Panc1 (cell line): ENCODE measurements around the gene PNPLA8. TPM values are rescaled to one million over a fixed set of nuclear protein-coding genes. Genes with fewer than 3 reads are reported as not detected.

Experiments
- ATAC-seq: fragments of 200-7000 bp; cut with Tn5 transposase; 2 replicates; pipeline ENCODE4 v1.9.1; 2020; ENCODE audit warnings: mild to moderate bottlenecking, moderate library complexity
- BruUV-seq: library from RNA; stranded (reverse); fragments of 400-500 nt; replicated peaks from 2 replicates; lab custom pipeline; 2021; lab: Mats Ljungman, UMichigan
- CTCF ChIA-PET: fragments of 300-600 bp; sonication (Branson Sonifier 250); formaldehyde crosslinking; loops from one replicate; lab custom pipeline; 2022; ENCODE audit warnings: antibody characterized with exemption; lab: Charles Lee
- POLR2A ChIA-PET: fragments of 300-600 bp; sonication (Branson Sonifier 250); formaldehyde crosslinking; loops from one replicate; lab custom pipeline; 2022; ENCODE audit warnings: antibody characterized with exemption; lab: Charles Lee
- DNase-seq: peaks from one replicate; pipeline ENCODE4 v3.0.0-alpha.2; 2010; ENCODE audit warnings: low read depth, low spot score
- H3K27ac ChIP-seq: 2 replicates; pipeline ENCODE4 v1.5.1; 2011; ENCODE audit warnings: mild to moderate bottlenecking, low read length, inconsistent platforms
- H3K27me3 ChIP-seq: fragments of 200-500 bp; sonication (Bioruptor generic); 2 replicates; pipeline ENCODE4 v1.6.0; 2014; ENCODE audit warnings: low read length, inconsistent platforms; ENCODE audit not compliant: control insufficient read depth, insufficient read depth
- H3K36me3 ChIP-seq: fragments of 200-500 bp; sonication (Bioruptor generic); 2 replicates; pipeline ENCODE4 v1.5.1; 2014; ENCODE audit warnings: inconsistent platforms, mild to moderate bottlenecking, low read length, moderate library complexity; ENCODE audit not compliant: control insufficient read depth, insufficient read depth
- H3K4me1 ChIP-seq: 2 replicates; pipeline ENCODE4 v1.5.1; 2011; ENCODE audit warnings: inconsistent platforms, mild to moderate bottlenecking, low read length, moderate library complexity; ENCODE audit not compliant: control insufficient read depth, insufficient read depth
- H3K4me3 ChIP-seq, 2 experiments: 2 replicates each; pipeline ENCODE4 v1.5.1; 2011 to 2012; ENCODE audit warnings: low read depth in 2 of 2, low read length in 2 of 2, mild to moderate bottlenecking in 2 of 2, inconsistent platforms in 1 of 2, moderate library complexity in 1 of 2
- H3K9me3 ChIP-seq: fragments of 200-500 bp; sonication (Bioruptor generic); 2 replicates; pipeline ENCODE4 v1.5.1; 2014; ENCODE audit warnings: low read depth, mild to moderate bottlenecking, inconsistent platforms, low read length, moderate library complexity; ENCODE audit not compliant: control insufficient read depth, insufficient read depth
- POLR2AphosphoS5 ChIP-seq: IDR thresholded peaks from 2 replicates; pipeline ENCODE4 v1.6.1; 2012; ENCODE audit warnings: mild to moderate bottlenecking, low read depth, low read length, moderate library complexity
- SIN3A ChIP-seq: IDR thresholded peaks from 2 replicates; pipeline ENCODE4 v1.6.1; 2012; ENCODE audit warnings: low read depth, mild to moderate bottlenecking, low read length, moderate library complexity, borderline replicate concordance; ENCODE audit not compliant: insufficient read depth
- TCF7L2 ChIP-seq: IDR thresholded peaks from 2 replicates; pipeline ENCODE4 v1.6.1; 2011; ENCODE audit warnings: mild to moderate bottlenecking, low read depth, low read length, inconsistent platforms
- in situ Hi-C: cut with HindIII; loops from 2 replicates; pipeline ENCODE4 v1.10.0; 2016; ENCODE audit warnings: low sequenced_read_pairs, low pct_unique_long_range_greater_than_20kb
- intact Hi-C: fragments of 100-400 bp; cut with micrococcal nuclease; formaldehyde crosslinking; loops from one replicate; pipeline ENCODE4 v1.10.0; 2022; ENCODE audit not compliant: unreplicated experiment
- total RNA-seq: library from RNA; stranded (reverse); gene quantifications from one replicate; pipeline ENCODE4 v1.2.1, GENCODE V29; 2021; ENCODE audit not compliant: unreplicated experiment
- TF ChIP-seq, protein P1 (sequence below), 2 experiments: IDR thresholded peaks; 2 replicates each; pipeline ENCODE4 v1.6.1; 2011 to 2012; ENCODE audit warnings: low read depth in 2 of 2, control low read depth in 1 of 2, low read length in 1 of 2, mild to moderate bottlenecking in 1 of 2, moderate library complexity in 1 of 2; ENCODE audit not compliant: insufficient read depth in 1 of 2
- TF ChIP-seq, protein P2 (sequence below): fragments of 450-650 bp; IDR thresholded peaks from 2 replicates; pipeline ENCODE4 v1.5.1; 2017; ENCODE audit warnings: mild to moderate bottlenecking

The PNPLA8 gene
- total RNA-seq, 1 experiment from 2014 or later = 18.1 TPM

DNA sequence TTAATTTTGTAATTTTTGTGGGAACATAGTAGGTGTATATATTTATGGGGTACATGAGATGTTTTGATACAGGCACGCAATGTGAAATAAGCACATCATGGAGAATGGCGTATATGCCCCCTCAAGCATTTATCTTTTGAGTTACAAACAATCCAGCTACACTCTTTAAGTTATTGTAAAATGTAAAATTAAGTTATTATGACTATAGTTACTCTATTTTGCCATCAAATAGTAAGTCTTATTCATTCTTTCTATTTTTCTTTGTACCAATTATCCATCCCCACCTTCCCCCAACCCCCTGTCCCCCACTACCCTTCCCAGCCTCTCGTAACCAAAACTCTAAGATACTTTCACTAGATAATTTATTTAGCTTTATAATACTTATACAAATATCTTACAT, 7.8 kb upstream of the PNPLA8 start:
- no peak for ATAC-seq
- DNase-seq = no peak
- Histone ChIP-seq H3K4me3 (no peak overlapping the region), H3K27ac (no peak overlapping the region), H3K36me3 (no peaks in the 10 kb centered on the region), H3K27me3 (no peaks in the 10 kb centered on the region), H3K4me1 (no peaks in the 10 kb centered on the region), H3K9me3 (no peaks in the 10 kb centered on the region)
- no TSS peak for BruUV-seq
- intact Hi-C loops (no loop called here), in situ Hi-C loops (no loop called here)
- ChIA-PET POLR2A (no interaction called here), CTCF (no interaction called here)
- no peak for TF ChIP-seq SIN3A
- no peak for TF ChIP-seq TCF7L2
- TF ChIP-seq, protein P1, sequence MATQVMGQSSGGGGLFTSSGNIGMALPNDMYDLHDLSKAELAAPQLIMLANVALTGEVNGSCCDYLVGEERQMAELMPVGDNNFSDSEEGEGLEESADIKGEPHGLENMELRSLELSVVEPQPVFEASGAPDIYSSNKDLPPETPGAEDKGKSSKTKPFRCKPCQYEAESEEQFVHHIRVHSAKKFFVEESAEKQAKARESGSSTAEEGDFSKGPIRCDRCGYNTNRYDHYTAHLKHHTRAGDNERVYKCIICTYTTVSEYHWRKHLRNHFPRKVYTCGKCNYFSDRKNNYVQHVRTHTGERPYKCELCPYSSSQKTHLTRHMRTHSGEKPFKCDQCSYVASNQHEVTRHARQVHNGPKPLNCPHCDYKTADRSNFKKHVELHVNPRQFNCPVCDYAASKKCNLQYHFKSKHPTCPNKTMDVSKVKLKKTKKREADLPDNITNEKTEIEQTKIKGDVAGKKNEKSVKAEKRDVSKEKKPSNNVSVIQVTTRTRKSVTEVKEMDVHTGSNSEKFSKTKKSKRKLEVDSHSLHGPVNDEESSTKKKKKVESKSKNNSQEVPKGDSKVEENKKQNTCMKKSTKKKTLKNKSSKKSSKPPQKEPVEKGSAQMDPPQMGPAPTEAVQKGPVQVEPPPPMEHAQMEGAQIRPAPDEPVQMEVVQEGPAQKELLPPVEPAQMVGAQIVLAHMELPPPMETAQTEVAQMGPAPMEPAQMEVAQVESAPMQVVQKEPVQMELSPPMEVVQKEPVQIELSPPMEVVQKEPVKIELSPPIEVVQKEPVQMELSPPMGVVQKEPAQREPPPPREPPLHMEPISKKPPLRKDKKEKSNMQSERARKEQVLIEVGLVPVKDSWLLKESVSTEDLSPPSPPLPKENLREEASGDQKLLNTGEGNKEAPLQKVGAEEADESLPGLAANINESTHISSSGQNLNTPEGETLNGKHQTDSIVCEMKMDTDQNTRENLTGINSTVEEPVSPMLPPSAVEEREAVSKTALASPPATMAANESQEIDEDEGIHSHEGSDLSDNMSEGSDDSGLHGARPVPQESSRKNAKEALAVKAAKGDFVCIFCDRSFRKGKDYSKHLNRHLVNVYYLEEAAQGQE (IDR thresholded peaks at IDR 0.05; ENCODE audit: insufficient read depth in 1 of 2, low read depth in 2 of 2, low read length in 1 of 2) = no peak
- TF ChIP-seq POLR2AphosphoS5 = no peak
- TF ChIP-seq, protein P2, sequence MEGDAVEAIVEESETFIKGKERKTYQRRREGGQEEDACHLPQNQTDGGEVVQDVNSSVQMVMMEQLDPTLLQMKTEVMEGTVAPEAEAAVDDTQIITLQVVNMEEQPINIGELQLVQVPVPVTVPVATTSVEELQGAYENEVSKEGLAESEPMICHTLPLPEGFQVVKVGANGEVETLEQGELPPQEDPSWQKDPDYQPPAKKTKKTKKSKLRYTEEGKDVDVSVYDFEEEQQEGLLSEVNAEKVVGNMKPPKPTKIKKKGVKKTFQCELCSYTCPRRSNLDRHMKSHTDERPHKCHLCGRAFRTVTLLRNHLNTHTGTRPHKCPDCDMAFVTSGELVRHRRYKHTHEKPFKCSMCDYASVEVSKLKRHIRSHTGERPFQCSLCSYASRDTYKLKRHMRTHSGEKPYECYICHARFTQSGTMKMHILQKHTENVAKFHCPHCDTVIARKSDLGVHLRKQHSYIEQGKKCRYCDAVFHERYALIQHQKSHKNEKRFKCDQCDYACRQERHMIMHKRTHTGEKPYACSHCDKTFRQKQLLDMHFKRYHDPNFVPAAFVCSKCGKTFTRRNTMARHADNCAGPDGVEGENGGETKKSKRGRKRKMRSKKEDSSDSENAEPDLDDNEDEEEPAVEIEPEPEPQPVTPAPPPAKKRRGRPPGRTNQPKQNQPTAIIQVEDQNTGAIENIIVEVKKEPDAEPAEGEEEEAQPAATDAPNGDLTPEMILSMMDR = no peak

DNA sequence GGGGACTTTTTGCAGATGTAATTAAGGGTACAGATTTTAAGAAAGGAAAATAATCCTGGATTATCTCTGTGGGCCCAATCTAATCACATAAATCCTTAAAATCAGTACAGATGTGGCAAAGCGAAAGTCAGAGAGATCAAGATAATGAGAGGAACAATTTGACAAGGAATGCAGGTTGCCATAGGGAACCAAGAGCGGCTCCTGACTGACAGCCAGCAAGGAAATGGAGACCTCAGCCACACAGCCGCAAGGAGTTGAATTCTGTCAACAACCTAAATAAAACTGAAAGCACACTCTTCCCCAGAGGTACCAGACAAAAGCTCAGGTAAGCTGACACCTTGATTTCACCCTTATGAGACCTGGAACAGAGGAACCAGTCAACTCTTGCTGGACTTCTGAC, 3.4 kb upstream of the PNPLA8 start:
- Histone ChIP-seq H3K27me3 (no peaks in the 10 kb centered on the region), H3K27ac (no peak overlapping the region), H3K4me3 (no peak overlapping the region), H3K4me1 (peaks cover 8% of the 10 kb centered on the region), H3K9me3 (no peaks in the 10 kb centered on the region), H3K36me3 (peaks cover 2% of the 10 kb centered on the region; the same call in 1 of the 2 replicates)
- ChIA-PET CTCF (no interaction called here), POLR2A (no interaction called here)
- TF ChIP-seq POLR2AphosphoS5 = no peak
- TF ChIP-seq, protein P2 = no peak
- TF ChIP-seq, protein P1 (IDR thresholded peaks at IDR 0.05; ENCODE audit: insufficient read depth in 1 of 2, low read depth in 2 of 2, low read length in 1 of 2) = no peak
- no peak for ATAC-seq
- no peak for DNase-seq
- no TSS peak for BruUV-seq
- in situ Hi-C loops = no loop called here
- intact Hi-C loops = loop anchor here (5.0 kb wide), 1 partner anchor 38 kb away; the partner anchor contains the start of genes DNAJB9 and THAP5
